GM12878 (cell line): ENCODE data around the gene WNK2. TPM values are rescaled to one million over a fixed set of nuclear protein-coding genes. Genes with fewer than 3 reads are reported as not detected.

Source experiments
- BCLAF1 ChIP-seq: fragments of 450-650 bp; IDR thresholded peaks from 2 replicates; pipeline ENCODE4 v1.6.1; 2017; ENCODE audit warnings: antibody characterized with exemption, mild to moderate bottlenecking, moderate library complexity
- E2F8 ChIP-seq: fragments of 450-650 bp; IDR thresholded peaks from 2 replicates; pipeline ENCODE4 v1.6.1; 2018; ENCODE audit warnings: mild to moderate bottlenecking, low read depth, moderate library complexity; ENCODE audit not compliant: partially characterized antibody
- FOXK2 ChIP-seq: fragments of 450-650 bp; IDR thresholded peaks from 2 replicates; pipeline ENCODE4 v1.6.1; 2017; ENCODE audit warnings: mild to moderate bottlenecking, moderate library complexity
- HSF1 ChIP-seq: fragments of 150-350 bp; IDR thresholded peaks from 2 replicates; pipeline ENCODE4 v1.6.1; 2014; ENCODE audit warnings: mild to moderate bottlenecking, low read depth, low read length
- MEF2B ChIP-seq: fragments of 450-650 bp; IDR thresholded peaks from 2 replicates; pipeline ENCODE4 v1.6.1; 2018; ENCODE audit warnings: mild to moderate bottlenecking, moderate library complexity; ENCODE audit not compliant: partially characterized antibody, poor library complexity, severe bottlenecking
- MXI1 ChIP-seq: fragments of 150-350 bp; IDR thresholded peaks from 2 replicates; pipeline ENCODE4 v1.6.1; 2011; ENCODE audit warnings: low read depth, mild to moderate bottlenecking, inconsistent platforms, low read length, improper control_type of control experiment
- NFXL1 ChIP-seq: fragments of 450-650 bp; IDR thresholded peaks from 2 replicates; pipeline ENCODE4 v1.6.1; 2017; ENCODE audit warnings: antibody characterized with exemption, mild to moderate bottlenecking, borderline replicate concordance
- NFYB ChIP-seq: IDR thresholded peaks from 2 replicates; pipeline ENCODE4 v1.6.1; 2011; ENCODE audit warnings: low read depth, mild to moderate bottlenecking, low read length, improper control_type of control experiment, moderate library complexity; ENCODE audit not compliant: insufficient read depth
- NR2C1 ChIP-seq: fragments of 450-650 bp; IDR thresholded peaks from 2 replicates; pipeline ENCODE4 v1.6.1; 2017; ENCODE audit warnings: antibody characterized with exemption, mild to moderate bottlenecking, moderate library complexity
- PKNOX1 ChIP-seq: fragments of 450-650 bp; IDR thresholded peaks from 2 replicates; pipeline ENCODE4 v1.6.1; 2016; ENCODE audit warnings: mild to moderate bottlenecking
- SMAD5 ChIP-seq: IDR thresholded peaks from 2 replicates; pipeline ENCODE4 v1.6.1; 2016; ENCODE audit warnings: antibody characterized with exemption, low read depth
- SMARCA5 ChIP-seq: fragments of 450-650 bp; IDR thresholded peaks from 2 replicates; pipeline ENCODE4 v1.6.1; 2017; ENCODE audit warnings: mild to moderate bottlenecking
- SREBF1 ChIP-seq: IDR thresholded peaks from 2 replicates; pipeline ENCODE4 v1.6.1; 2012; ENCODE audit warnings: mild to moderate bottlenecking, low read length
- TAF1 ChIP-seq: IDR thresholded peaks from 2 replicates; pipeline ENCODE4 v1.6.1; 2011; ENCODE audit warnings: mild to moderate bottlenecking, low read depth, low read length, borderline replicate concordance
- USF2 ChIP-seq: IDR thresholded peaks from 2 replicates; pipeline ENCODE4 v1.6.1; 2011; ENCODE audit warnings: low read depth, low read length, improper control_type of control experiment, borderline replicate concordance
- ZNF622 ChIP-seq: fragments of 450-650 bp; IDR thresholded peaks from 2 replicates; pipeline ENCODE4 v1.6.1; 2017; ENCODE audit warnings: mild to moderate bottlenecking, inconsistent platforms
- ZNF687 ChIP-seq: fragments of 450-650 bp; IDR thresholded peaks from 2 replicates; pipeline ENCODE4 v1.6.1; 2017; ENCODE audit warnings: mild to moderate bottlenecking, moderate library complexity
- polyA plus RNA-seq, 11 experiments: library from polyadenylated mRNA; depleted of rRNA in 4 of 11; unstranded in 6 of 11; stranded (reverse) in 5 of 11; fragments of >200 nt; fragmentation: Nextera tagmentation in 4 of 11; fragmentation: Illumina TruSeq in 1 of 11; extraction: Ambion mirVana in 4 of 11; extraction: Trizol in 1 of 11; gene quantifications; 1 replicate in 1 of 11; 2 replicates in 10 of 11; pipeline versions ENCODE4 v1.2.1 to v1.2.3, GENCODE V29; 2011 to 2016; ENCODE audit warnings: inconsistent platforms in 2 of 11, missing spikeins in 2 of 11, low read depth in 1 of 11
- total RNA-seq, 4 experiments: library from RNA; depleted of rRNA in 3 of 4; stranded (reverse); fragments of >200 nt in 3 of 4; fragmentation: Illumina TruSeq in 1 of 4; extraction: Trizol in 1 of 4; gene quantifications; 2 replicates each; pipeline versions ENCODE4 v1.2.1 to v1.2.3, GENCODE V29; 2013 to 2021

WNK2 gene
- total and polyA plus RNA-seq, 10 of the 15 experiments (the other 5 are each of a cell fraction or from before 2014, with no cell fraction given) = 0.15 TPM; not detected in 9

- TF ChIP-seq NR2C1 = no peak
- no peak for TF ChIP-seq NFYB
- no peak for TF ChIP-seq SMAD5
- no peak for TF ChIP-seq MXI1
- no peak for TF ChIP-seq NFXL1
- peak; percentile 68 for TF ChIP-seq SMARCA5
- no peak for TF ChIP-seq ZNF622
- no peak for TF ChIP-seq ZNF687
- TF ChIP-seq MEF2B = no peak
- no peak for TF ChIP-seq SREBF1
- TF ChIP-seq HSF1 = no peak
- TF ChIP-seq E2F8 = no peak
- no peak for TF ChIP-seq USF2
- no peak for TF ChIP-seq TAF1
- TF ChIP-seq BCLAF1 = no peak
- TF ChIP-seq PKNOX1 = peak; percentile 81
- no peak for TF ChIP-seq FOXK2
These were observed 27.4 kb upstream of the WNK2 start (continued) for GRCh38 chr9:93156475-93157008.
